Neural cell (in vitro differentiated cells): ENCODE results near the gene CLDN18. TPM values are rescaled to one million over a fixed set of nuclear protein-coding genes. Genes with fewer than 3 reads are reported as not detected.

Experiments
- H2AFZ ChIP-seq: fragments of 200-600, 300-800 bp; sonication (generic), shearing (Covaris generic); 2 replicates; pipeline ENCODE4 v1.6.0; 2014; ENCODE audit warnings: low read depth, mild to moderate bottlenecking, antibody characterized with exemption, low read length, moderate library complexity
- H3F3A ChIP-seq: fragments of 200-600 bp; shearing (Covaris generic); 2 replicates; pipeline ENCODE4 v1.6.1; 2016; ENCODE audit warnings: mild to moderate bottlenecking, moderate library complexity, mixed read lengths, antibody characterized with exemption, low read length; ENCODE audit not compliant: insufficient read depth, poor library complexity, severe bottlenecking
- H3K27ac ChIP-seq: fragments of 200-600, 300-800 bp; sonication (generic), shearing (Covaris generic); 2 replicates; pipeline ENCODE4 v1.5.1; 2014; ENCODE audit warnings: mild to moderate bottlenecking, low read length, moderate library complexity
- H3K27me3 ChIP-seq: fragments of 300-800, 200-600 bp; sonication (generic), shearing (Covaris generic); 2 replicates; pipeline ENCODE4 v1.6.0; 2014; ENCODE audit warnings: mild to moderate bottlenecking, low read depth, low read length, moderate library complexity; ENCODE audit not compliant: insufficient read depth
- H3K36me3 ChIP-seq: fragments of 300-800, 200-600 bp; sonication (generic), shearing (Covaris generic); 2 replicates; pipeline ENCODE4 v1.5.1; 2014; ENCODE audit warnings: mild to moderate bottlenecking, antibody characterized with exemption, low read length, moderate library complexity; ENCODE audit not compliant: insufficient read depth
- H3K4me2 ChIP-seq: fragments of 300-800, 200-600 bp; sonication (generic), shearing (Covaris generic); 2 replicates; pipeline ENCODE4 v1.6.0; 2014; ENCODE audit warnings: mild to moderate bottlenecking, low read length
- H3K4me3 ChIP-seq: fragments of 300-800, 200-600 bp; sonication (generic), shearing (Covaris generic); 2 replicates; pipeline ENCODE4 v1.5.1; 2014; ENCODE audit warnings: mild to moderate bottlenecking, low read length, moderate library complexity
- H3K79me2 ChIP-seq: fragments of 200-600 bp; shearing (Covaris generic); replicated peaks from 2 replicates; pipeline ENCODE4 v1.6.0; 2014; ENCODE audit warnings: mild to moderate bottlenecking, low read length, moderate library complexity; ENCODE audit not compliant: insufficient read depth
- H3K9ac ChIP-seq: fragments of 300-800, 200-600 bp; sonication (generic), shearing (Covaris generic); 2 replicates; pipeline ENCODE4 v1.6.1; 2016; ENCODE audit warnings: mild to moderate bottlenecking, low read length, mixed read lengths
- H3K9me2 ChIP-seq: fragments of 200-600 bp; shearing (Covaris generic); 2 replicates; pipeline ENCODE4 v1.6.1; 2016; ENCODE audit warnings: mild to moderate bottlenecking, low read length, mixed read lengths; ENCODE audit not compliant: insufficient read depth
- H3K9me3 ChIP-seq: fragments of 200-600, 300-800 bp; sonication (generic), shearing (Covaris generic); 2 replicates; pipeline ENCODE4 v1.6.1; 2016; ENCODE audit warnings: mild to moderate bottlenecking, mixed run types, low read length, moderate library complexity, mixed read lengths
- H4K20me1 ChIP-seq: fragments of 200-600 bp; shearing (Covaris generic); 2 replicates; pipeline ENCODE4 v1.6.1; 2016; ENCODE audit warnings: mild to moderate bottlenecking, mixed run types; ENCODE audit not compliant: insufficient read depth
- CTCF ChIP-seq: fragments of 450-650 bp; IDR thresholded peaks from 2 replicates; pipeline ENCODE4 v1.5.1; 2014; ENCODE audit warnings: antibody characterized with exemption, mild to moderate bottlenecking, moderate library complexity; ENCODE audit not compliant: poor library complexity, severe bottlenecking
- EP300 ChIP-seq: fragments of 450-650 bp; conservative IDR thresholded peaks from 2 replicates; pipeline ENCODE4 v1.6.1; 2014; ENCODE audit warnings: antibody characterized with exemption, mild to moderate bottlenecking, moderate library complexity; ENCODE audit not compliant: poor library complexity, severe bottlenecking
- EZH2 ChIP-seq: fragments of 200-600, 300-800 bp; shearing (Covaris generic), sonication (generic); IDR thresholded peaks from 2 replicates; pipeline ENCODE4 v1.6.1; 2014; ENCODE audit warnings: antibody characterized with exemption, low read length, borderline replicate concordance, mild to moderate bottlenecking; ENCODE audit not compliant: insufficient read depth, poor library complexity, severe bottlenecking
- MXI1 ChIP-seq: fragments of 450-650 bp; conservative IDR thresholded peaks from 2 replicates; pipeline ENCODE4 v1.6.1; 2014; ENCODE audit warnings: antibody characterized with exemption, mild to moderate bottlenecking; ENCODE audit not compliant: poor library complexity, severe bottlenecking
- POLR2AphosphoS5 ChIP-seq: IDR thresholded peaks from 2 replicates; pipeline ENCODE4 v1.6.1; 2012
- RAD21 ChIP-seq: fragments of 450-650 bp; conservative IDR thresholded peaks from 2 replicates; pipeline ENCODE4 v1.6.1; 2014; ENCODE audit warnings: antibody characterized with exemption, mild to moderate bottlenecking, moderate library complexity
- REST ChIP-seq: IDR thresholded peaks from 2 replicates; pipeline ENCODE4 v1.6.1; 2012; ENCODE audit warnings: borderline replicate concordance
- SMC3 ChIP-seq: fragments of 450-650 bp; conservative IDR thresholded peaks from 2 replicates; pipeline ENCODE4 v1.6.1; 2014; ENCODE audit warnings: antibody characterized with exemption, mild to moderate bottlenecking, moderate library complexity; ENCODE audit not compliant: poor library complexity
- TAF1 ChIP-seq: IDR thresholded peaks from 2 replicates; pipeline ENCODE4 v1.6.1; 2012; ENCODE audit warnings: low read depth
- polyA plus RNA-seq: library from polyadenylated mRNA; depleted of rRNA; stranded (reverse); fragments of >200 nt; gene quantifications from 2 replicates; pipeline ENCODE4 v1.2.3, GENCODE V29; 2014

Gene CLDN18
- polyA plus RNA-seq, 1 donor from 2014 or later: not detected

- no peak overlapping the region for H3K4me2 ChIP-seq
- H3K9me3 ChIP-seq: no peaks in the 10 kb centered on the region
- no peaks in the 10 kb centered on the region for H3K79me2 ChIP-seq
- no peak overlapping the region for H3K9ac ChIP-seq
- no peak overlapping the region for H3K4me3 ChIP-seq
- H3K27ac ChIP-seq: no peak overlapping the region
- H3K36me3 ChIP-seq: no peaks in the 10 kb centered on the region
- H2AFZ ChIP-seq: no peak overlapping the region
- no peaks in the 10 kb centered on the region for H3F3A ChIP-seq
- TF ChIP-seq MXI1 (no peak), RAD21 (no peak), CTCF (no peak), EP300 (no peak), REST (no peak), POLR2AphosphoS5 (no peak), TAF1 (no peak), SMC3 (no peak), EZH2 (no peak)
- no peaks in the 10 kb centered on the region for H4K20me1 ChIP-seq
- no peaks in the 10 kb centered on the region for H3K9me2 ChIP-seq
- H3K27me3 ChIP-seq: no peaks in the 10 kb centered on the region
These were observed 62.8 kb downstream of the CLDN18 start for GRCh38 chr3:138072796-138073195.

DNA sequence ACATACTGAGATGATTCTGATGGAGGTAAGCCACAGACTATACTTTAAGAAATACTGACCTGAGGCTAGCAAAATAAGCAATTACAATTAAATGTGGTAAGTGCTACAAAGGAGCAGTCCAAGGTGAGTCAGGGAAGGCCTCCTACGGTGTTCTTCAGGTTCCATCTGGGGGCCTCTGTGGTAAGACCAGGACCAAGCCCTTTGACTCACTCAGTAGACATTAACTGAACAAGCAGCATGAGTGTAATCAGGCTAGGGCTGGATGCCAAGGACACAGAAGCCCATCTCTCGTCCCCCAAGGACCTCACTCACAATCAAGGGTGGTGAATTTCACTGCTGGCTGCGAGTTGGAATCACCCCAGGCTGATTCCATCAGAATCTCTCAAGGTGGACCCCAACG, 68.1 kb downstream of the CLDN18 start:
- no peaks in the 10 kb centered on the region for H3F3A ChIP-seq
- no peaks in the 10 kb centered on the region for H3K36me3 ChIP-seq
- H3K9me3 ChIP-seq: no peaks in the 10 kb centered on the region
- no peaks in the 10 kb centered on the region for H4K20me1 ChIP-seq
- H2AFZ ChIP-seq: no peak overlapping the region
- H3K4me2 ChIP-seq: no peak overlapping the region
- no peaks in the 10 kb centered on the region for H3K9me2 ChIP-seq
- H3K4me3 ChIP-seq: no peak overlapping the region
- H3K27ac ChIP-seq: no peak overlapping the region
- H3K9ac ChIP-seq: no peak overlapping the region
- H3K79me2 ChIP-seq: no peaks in the 10 kb centered on the region
- no peak for TF ChIP-seq RAD21
- no peak for TF ChIP-seq TAF1
- TF ChIP-seq EP300: no peak
- TF ChIP-seq SMC3: no peak
- no peak for TF ChIP-seq CTCF
- TF ChIP-seq EZH2: no peak
- TF ChIP-seq POLR2AphosphoS5: no peak
- TF ChIP-seq MXI1: no peak
- no peak for TF ChIP-seq REST
- no peaks in the 10 kb centered on the region for H3K27me3 ChIP-seq
